Measurements from ENCODE around the gene AMIGO3.
A peak's percentile ranks its signal among the peaks of the same experiment; 100 is the strongest.

- TF ChIP-seq POLR2A (IDR thresholded peaks at IDR 0.05) (peak; percentile 73), EP300 (IDR thresholded peaks at IDR 0.05) (peak; percentile 28)
Observed at GRCh38 chr3:49723628-49724551, 4.4 kb upstream of the AMIGO3 start, which contains the start of gene GMPPB.
